Body of pancreas (tissue), 4 donors: Measurements from ENCODE around the gene MPST. TPM values are rescaled to one million over a fixed set of nuclear protein-coding genes. Genes with fewer than 3 reads are reported as not detected.

Source experiments
- ATAC-seq: fragments of 150-250 bp; one replicate; pipeline ENCODE4 v1.9.1; 2016
- DNase-seq, 4 donors: peaks; one replicate each; pipeline ENCODE4 v3.0.0-alpha.2; 2019
- H3K27ac ChIP-seq, 4 donors: fragments of 200-600 bp; sonication (generic); 1 replicate in 3 of 4; 2 replicates in 1 of 4; pipeline versions ENCODE4 v1.5.1 to v1.6.1; 2016 to 2019; ENCODE audit warnings: mild to moderate bottlenecking in 1 of 4, mixed read lengths in 1 of 4, moderate library complexity in 1 of 4
- H3K27me3 ChIP-seq, 2 donors: fragments of 200-600 bp; sonication (generic); one replicate each; pipeline ENCODE4 v1.6.0; 2016; ENCODE audit warnings: mild to moderate bottlenecking in 1 of 2
- H3K36me3 ChIP-seq, 2 donors: fragments of 200-600 bp; sonication (generic); replicated peaks in 1 of 2; 2 replicates each; pipeline ENCODE4 v1.5.1; 2016; ENCODE audit warnings: low read depth in 2 of 2; ENCODE audit not compliant: insufficient read depth in 1 of 2
- H3K4me1 ChIP-seq: fragments of 200-600 bp; sonication (generic); one replicate; pipeline ENCODE4 v1.6.0; 2016
- H3K4me3 ChIP-seq, 2 donors: fragments of 200-600 bp; sonication (generic); 1 replicate in 1 of 2; 2 replicates in 1 of 2; pipeline ENCODE4 v1.5.1; 2016 to 2019
- H3K9me3 ChIP-seq, 3 donors: fragments of 200-600 bp; sonication (generic); 1 replicate in 2 of 3; 2 replicates in 1 of 3; pipeline ENCODE4 v1.5.1; 2016
- CTCF ChIP-seq, 7 experiments: fragments of 450-650 bp in 4 of 7; fragments of 200-600 bp in 3 of 7; sonication (generic) in 3 of 7; IDR thresholded peaks; one replicate each; pipeline ENCODE4 v1.5.1; 2016 to 2019; ENCODE audit warnings: antibody characterized with exemption in 7 of 7
- POLR2A ChIP-seq, 3 donors: fragments of 450-650 bp; IDR thresholded peaks; one replicate each; pipeline ENCODE4 v1.6.1; 2016; ENCODE audit warnings: antibody characterized with exemption in 3 of 3, mild to moderate bottlenecking in 2 of 3
- WGBS, 2 donors: methylation state at CpG; one replicate each; pipeline ENCODE4 v1.1.5; 2017; 5-methylcytosine and 5-hydroxymethylcytosine counted together
- intact Hi-C: fragments of 100-400 bp; cut with DNase I; formaldehyde crosslinking; loops from one replicate; pipeline ENCODE4 v1.15.1; 2023
- total RNA-seq, 2 donors: library from RNA; depleted of rRNA; stranded (reverse); fragments of >200 nt; gene quantifications; one replicate each; pipeline ENCODE4 v1.1.0, GENCODE V29; 2016

The MPST gene
- total RNA-seq, 2 donors from 2014 or later, result 173 TPM

GRCh38 chr22:37057796-37058510, 38.4 kb downstream of the MPST start:
- no peaks in the 10 kb centered on the region for H3K36me3 ChIP-seq
- WGBS, 2 donors, result 70 to 82% methylated on average over 12 of the region's 12 CpGs

GRCh38 chr22:37058917-37059701, 39.6 kb downstream of the MPST start:
- ATAC-seq (no peak), DNase-seq (no peak)
- Histone ChIP-seq H3K27ac (no peak overlapping the region), H3K27me3 (no peaks in the 10 kb centered on the region), H3K4me3 (no peak overlapping the region), H3K36me3 (no peaks in the 10 kb centered on the region), H3K4me1 (no peaks in the 10 kb centered on the region), H3K9me3 (no peaks in the 10 kb centered on the region)
- WGBS, 2 donors, result 87 to 94% methylated on average over 20 to 24 of the region's 28 CpGs
- TF ChIP-seq POLR2A (IDR thresholded peaks at IDR 0.05) (no peak), CTCF (IDR thresholded peaks at IDR 0.05) (no peak)
- intact Hi-C loops, result loop anchor here (10.0 kb wide), 2 partner anchors 194 to 274 kb away; partner anchors contain the start of gene NCF4

More at GRCh38 chr22:37057796-37058510, 38.4 kb downstream of the MPST start:
- Histone ChIP-seq H3K4me3 (no peak overlapping the region), H3K27ac (no peak overlapping the region), H3K27me3 (no peaks in the 10 kb centered on the region), H3K4me1 (no peaks in the 10 kb centered on the region), H3K9me3 (no peaks in the 10 kb centered on the region)
- intact Hi-C loops, result loop anchor here (10.0 kb wide), 2 partner anchors 193 to 273 kb away; partner anchors contain the start of gene NCF4
- no peak for ATAC-seq
- DNase-seq, result no peak
- TF ChIP-seq POLR2A (IDR thresholded peaks at IDR 0.05), result no peak
- no peak for TF ChIP-seq CTCF (IDR thresholded peaks at IDR 0.05)

- DNase-seq, result no peak
- TF ChIP-seq POLR2A (IDR thresholded peaks at IDR 0.05) (no peak), CTCF (IDR thresholded peaks at IDR 0.05) (no peak)
- H3K36me3 ChIP-seq, result no peaks in the 10 kb centered on the region
- H3K4me3 ChIP-seq, result no peak overlapping the region
- H3K27me3 ChIP-seq, result no peaks in the 10 kb centered on the region
- intact Hi-C loops, result loop anchor here (10.0 kb wide), 2 partner anchors 195 to 275 kb away; partner anchors contain the start of gene NCF4
- no peak overlapping the region for H3K27ac ChIP-seq
- H3K9me3 ChIP-seq, result no peaks in the 10 kb centered on the region
- ATAC-seq, result no peak
- H3K4me1 ChIP-seq, result no peaks in the 10 kb centered on the region
- WGBS, 2 donors, result 63 to 76% methylated on average over 2 to 8 of the region's 9 CpGs
Observed at GRCh38 chr22:37059876-37060449, 40.4 kb downstream of the MPST start.

DNA sequence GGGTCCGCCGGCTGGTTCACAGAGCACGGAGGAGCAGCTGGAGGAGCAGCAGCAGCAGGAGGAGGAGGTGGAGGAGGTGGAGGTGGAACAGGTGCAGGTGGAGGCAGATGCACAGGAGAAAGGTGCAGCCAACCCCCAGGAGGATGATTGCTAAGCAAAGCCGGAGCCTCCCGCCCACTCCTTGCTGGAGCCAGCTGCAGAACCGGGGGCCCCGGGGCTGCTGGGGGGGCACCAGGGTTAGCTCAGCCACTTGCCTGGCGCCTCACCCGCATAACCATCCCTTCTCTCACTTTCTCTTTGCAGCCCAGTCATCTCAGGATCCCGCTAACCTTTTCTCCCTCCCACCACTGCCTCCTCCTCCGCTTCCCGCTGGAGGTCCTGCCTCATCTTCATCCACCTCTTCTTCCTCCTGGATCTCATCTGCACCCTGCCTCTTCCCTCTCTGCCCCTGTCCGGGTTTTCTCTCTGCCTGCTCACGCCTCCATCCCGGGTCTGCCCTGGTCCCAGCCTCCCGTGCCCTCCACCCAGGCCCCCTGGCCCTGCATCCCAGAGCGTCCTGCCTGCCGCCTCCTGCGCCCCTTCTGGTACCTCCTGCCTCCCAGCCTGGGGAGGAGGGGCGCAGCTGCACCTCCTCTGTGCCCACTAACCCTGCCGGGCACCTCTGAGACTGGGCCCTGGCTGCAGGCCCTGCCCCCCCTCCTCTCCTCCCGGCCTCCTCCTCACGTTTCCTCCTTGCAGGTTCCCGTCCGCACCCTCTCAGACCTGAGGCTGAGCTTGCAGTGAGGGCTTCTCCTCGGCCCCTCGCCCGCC, 41.5 kb downstream of the MPST start:
- 63 to 76% methylated on average over 19 to 27 of the region's 28 CpGs for WGBS, 2 donors
- DNase-seq (no peak), ATAC-seq (no peak)
- Histone ChIP-seq H3K27ac (no peak overlapping the region), H3K4me3 (no peak overlapping the region), H3K4me1 (no peaks in the 10 kb centered on the region), H3K27me3 (no peaks in the 10 kb centered on the region), H3K36me3 (no peaks in the 10 kb centered on the region), H3K9me3 (no peaks in the 10 kb centered on the region)
- intact Hi-C loops, result no loop called here
- TF ChIP-seq CTCF (IDR thresholded peaks at IDR 0.05) (no peak), POLR2A (IDR thresholded peaks at IDR 0.05) (no peak)
